ENCODE measurements around the gene FUZ.

Gene FUZ

DNA sequence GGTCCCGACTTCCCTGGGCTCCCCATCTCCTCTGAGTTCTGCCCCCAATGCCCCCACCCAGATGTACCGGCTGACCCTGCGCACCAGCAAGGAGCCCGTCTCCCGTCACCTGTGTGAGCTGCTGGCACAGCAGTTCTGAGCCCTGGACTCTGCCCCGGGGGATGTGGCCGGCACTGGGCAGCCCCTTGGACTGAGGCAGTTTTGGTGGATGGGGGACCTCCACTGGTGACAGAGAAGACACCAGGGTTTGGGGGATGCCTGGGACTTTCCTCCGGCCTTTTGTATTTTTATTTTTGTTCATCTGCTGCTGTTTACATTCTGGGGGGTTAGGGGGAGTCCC is 6.5 kb downstream of the FUZ start:
- DNase-seq = no peak

DNA sequence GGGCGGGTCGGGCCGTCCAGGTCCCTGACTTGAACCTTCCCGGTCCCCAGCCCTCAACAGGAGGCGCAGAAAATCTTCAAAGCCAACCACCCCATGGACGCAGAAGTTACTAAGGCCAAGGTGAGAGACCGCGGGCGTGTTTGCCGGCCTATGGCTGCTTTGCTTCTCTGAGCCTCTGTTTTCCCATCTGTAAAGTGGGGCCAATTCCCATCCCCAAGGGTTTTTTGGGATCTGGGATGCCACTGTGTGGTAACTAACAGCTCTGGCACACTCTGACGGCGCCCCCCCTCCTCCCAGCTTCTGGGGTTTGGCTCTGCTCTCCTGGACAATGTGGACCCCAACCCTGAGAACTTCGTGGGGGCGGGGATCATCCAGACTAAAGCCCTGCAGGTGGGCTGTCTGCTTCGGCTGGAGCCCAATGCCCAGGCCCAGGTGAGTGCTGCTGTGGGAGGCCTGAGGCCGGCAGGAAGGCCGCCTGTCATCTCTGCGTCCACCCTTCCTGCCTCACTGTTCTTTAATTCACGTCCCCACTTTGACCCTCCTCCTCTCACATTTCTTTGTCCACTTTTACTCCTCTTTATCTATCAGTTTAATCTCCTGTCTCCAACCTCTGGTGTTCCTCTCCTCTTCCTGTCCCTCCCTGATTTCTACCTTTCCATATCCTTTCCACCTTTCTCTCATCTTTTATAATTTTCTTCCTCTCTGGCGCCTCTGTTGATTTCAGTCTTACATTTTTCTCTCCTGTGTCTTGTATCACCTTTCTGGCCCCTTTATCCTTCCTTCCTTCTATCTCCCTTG is 7.1 kb downstream of the FUZ start:
- DNase-seq = no peak

DNA sequence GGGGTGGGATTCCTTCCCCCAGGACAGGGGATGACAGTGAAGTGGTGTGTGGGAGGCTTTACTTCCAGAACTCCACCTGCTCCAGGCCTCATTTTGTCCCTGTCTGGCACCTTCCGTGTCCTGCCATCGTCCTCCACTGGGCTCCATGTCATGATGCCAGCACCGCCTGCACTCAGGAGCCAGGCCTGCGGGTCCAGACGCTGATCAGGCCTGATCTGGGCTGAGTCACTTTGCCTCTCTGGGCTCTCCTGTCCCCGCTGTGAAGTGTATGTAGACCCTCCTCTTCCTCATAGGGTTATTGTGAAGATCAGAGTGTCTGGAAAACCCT is 9.6 kb downstream of the FUZ start:
- DNase-seq = no peak

- DNase-seq = no peak
These were observed 10.1 kb downstream of the FUZ start for GRCh38 chr19:49802836-49803528.

DNA sequence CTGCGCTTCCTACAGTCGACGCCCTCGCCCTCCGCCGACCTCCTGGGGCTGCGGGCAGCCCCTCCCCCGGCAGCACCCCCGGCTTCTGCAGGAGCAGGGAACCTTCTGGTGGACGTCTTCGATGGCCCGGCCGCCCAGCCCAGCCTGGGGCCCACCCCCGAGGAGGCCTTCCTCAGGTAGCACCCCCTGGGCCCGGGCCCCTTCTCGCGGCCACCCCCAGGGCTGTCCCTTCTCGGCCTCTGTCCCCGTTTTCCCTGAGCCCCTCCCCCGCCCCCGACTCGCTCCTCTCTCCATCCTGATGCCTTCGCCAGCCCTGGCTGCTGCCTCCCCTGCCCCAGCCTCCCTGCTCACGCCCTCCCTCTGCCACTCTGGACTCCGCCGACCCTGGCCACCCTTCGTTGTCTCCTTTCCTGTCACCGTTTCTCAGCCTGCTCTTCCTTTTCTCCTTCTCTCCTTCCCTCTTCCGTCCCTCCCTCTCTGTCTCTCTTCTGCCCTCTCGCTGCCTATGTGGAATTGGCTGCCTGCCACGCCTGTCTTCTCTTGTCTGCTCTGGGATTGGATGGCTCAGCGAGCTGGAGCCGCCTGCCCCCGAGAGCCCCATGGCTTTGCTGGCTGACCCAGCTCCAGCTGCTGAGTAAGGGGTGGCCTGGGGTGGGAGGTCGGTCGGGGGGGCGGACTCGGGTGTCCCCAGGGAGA is 11.0 kb downstream of the FUZ start:
- DNase-seq = no peak

- DNase-seq = no peak
These were observed 11.6 kb downstream of the FUZ start for GRCh38 chr19:49801401-49801888.

DNA sequence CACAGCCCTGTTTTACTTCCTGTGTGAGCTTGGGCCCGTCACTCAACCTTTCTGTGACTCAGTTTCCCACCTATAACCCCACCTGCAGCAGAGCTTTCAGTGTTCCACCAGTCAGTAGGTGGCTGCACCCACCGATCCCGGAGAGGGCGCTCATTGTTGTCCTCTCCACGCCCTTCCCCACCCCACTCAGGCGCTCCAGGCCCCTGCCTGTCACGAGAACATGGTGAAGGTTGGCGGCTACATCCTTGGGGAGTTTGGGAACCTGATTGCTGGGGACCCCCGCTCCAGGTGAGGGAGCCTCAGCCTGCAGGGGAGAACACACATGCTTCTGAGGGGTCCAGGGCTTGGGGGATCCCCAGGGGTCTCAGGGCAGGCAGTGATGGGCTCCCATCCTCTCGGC is 12.3 kb downstream of the FUZ start:
- DNase-seq = no peak

- DNase-seq = no peak
These were observed 13.2 kb downstream of the FUZ start for GRCh38 chr19:49799798-49800376.

- DNase-seq = no peak
These were observed 13.8 kb downstream of the FUZ start for GRCh38 chr19:49799271-49799797.

GRCh38 chr19:49798574-49798973 is 14.5 kb downstream of the FUZ start:
- DNase-seq = no peak

DNA sequence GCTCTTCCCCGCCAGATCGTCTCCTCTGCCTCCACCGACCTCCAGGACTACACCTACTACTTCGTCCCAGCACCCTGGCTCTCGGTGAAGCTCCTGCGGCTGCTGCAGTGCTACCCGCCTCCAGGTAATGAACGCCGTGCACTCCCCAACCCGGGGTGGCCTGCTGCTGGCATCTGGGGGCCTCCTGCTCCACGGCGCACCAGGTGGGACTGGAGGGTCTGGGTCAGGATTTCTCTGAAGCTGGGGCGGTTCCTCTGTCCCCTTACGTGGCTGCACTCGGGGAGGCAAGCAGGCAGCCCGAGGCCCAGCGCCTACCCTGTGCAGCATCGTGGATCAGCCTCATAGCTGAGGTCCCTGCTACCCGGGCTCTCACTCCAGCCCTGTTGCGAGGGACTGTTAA is 17.5 kb downstream of the FUZ start:
- DNase-seq = no peak

- DNase-seq = peak in 1 of 2 experiments; percentile 21
These were observed 19.6 kb downstream of the FUZ start for GRCh38 chr19:49793561-49793840.

GRCh38 chr19:49792829-49793560 is 20.1 kb downstream of the FUZ start:
- no peak for DNase-seq

DNA sequence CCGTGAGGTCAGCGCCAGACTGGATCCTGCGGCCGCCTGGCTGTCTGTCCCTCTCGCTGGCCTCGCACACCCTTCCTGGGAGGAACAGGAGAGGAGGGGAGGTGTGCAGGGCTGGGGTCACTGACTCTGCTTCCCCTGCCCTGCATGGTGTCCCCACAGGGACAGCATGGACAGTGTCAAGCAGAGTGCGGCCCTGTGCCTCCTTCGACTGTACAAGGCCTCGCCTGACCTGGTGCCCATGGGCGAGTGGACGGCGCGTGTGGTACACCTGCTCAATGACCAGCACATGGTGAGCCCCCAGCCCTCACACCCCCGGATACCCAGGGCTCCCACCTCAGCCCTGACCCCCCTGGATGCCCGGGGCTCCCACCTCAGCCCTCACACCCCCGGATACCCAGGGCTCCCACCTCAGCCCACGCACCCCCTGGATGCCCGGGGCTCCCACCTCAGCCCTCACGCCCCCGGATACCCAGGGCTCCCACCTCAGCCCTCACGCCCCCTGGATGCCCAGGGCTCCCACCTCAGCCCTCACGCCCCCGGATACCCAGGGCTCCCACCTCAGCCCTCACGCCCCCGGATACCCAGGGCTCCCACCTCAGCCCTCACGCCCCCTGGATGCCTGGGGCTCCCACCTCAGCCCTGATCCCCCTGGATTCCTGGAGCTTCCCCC is 21.2 kb downstream of the FUZ start:
- no peak for DNase-seq

GRCh38 chr19:49790866-49791265 is 22.2 kb downstream of the FUZ start:
- DNase-seq = no peak

GRCh38 chr19:49788857-49789256 is 24.2 kb downstream of the FUZ start:
- DNase-seq = no peak

GRCh38 chr19:49787746-49788145 is 25.3 kb downstream of the FUZ start:
- DNase-seq = no peak

DNA sequence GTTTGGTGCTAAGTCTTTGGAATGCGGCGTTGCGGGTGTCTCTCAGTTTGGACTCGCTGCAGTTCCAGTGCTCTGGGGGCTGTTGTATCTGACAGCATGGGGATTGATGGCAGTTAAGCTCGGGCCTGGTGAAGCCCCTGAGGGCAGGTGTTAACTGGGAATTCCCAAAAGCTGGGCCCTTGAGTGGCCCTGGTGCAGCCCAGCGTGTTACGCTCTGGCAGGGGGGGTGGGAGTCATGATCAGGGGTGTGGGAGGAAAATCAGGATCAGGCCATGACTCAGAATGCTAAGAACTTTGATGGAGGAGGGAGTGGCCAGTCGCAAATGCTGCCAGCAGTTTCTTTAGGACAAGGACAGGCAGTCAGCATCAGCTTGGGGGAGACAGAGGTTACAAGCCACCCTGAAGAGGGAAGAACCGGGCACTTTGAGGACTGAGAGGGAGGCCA is 26.7 kb downstream of the FUZ start:
- DNase-seq = no peak

DNA sequence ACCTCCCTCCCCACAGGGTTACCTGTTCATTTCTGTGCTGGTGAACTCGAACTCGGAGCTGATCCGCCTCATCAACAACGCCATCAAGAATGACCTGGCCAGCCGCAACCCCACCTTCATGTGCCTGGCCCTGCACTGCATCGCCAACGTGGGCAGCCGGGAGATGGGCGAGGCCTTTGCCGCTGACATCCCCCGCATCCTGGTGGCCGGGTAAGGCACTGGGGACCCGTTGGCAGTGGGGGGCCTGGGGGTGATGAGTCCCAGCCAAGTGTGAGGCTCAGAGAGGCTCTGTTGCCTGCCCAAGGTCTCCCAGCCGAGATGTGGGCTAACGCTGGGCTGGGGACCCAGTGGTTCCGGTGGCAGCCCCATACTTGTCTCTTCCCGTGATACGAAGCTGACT is 30.6 kb downstream of the FUZ start:
- DNase-seq = no peak

DNA sequence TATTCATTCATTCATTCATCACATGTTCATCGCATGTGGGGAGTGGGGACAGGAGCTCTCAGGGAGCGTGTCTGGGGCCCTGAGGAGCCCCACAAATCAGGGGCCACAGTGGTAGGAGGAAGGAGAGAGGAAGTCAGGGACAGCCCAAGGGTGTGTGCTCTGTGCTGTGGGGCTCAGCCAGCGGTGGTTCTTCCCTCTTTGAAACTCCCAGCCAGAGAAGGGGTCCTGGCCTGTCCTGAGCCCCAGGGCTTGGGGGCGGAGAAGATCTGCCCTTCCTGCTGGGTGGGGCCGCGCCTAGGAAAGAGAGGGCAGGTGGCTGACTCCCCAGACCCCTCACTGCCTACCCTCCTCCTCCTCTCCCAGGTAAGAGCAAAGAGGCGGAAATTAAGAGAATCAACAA is 31.7 kb downstream of the FUZ start:
- no peak for DNase-seq

DNA sequence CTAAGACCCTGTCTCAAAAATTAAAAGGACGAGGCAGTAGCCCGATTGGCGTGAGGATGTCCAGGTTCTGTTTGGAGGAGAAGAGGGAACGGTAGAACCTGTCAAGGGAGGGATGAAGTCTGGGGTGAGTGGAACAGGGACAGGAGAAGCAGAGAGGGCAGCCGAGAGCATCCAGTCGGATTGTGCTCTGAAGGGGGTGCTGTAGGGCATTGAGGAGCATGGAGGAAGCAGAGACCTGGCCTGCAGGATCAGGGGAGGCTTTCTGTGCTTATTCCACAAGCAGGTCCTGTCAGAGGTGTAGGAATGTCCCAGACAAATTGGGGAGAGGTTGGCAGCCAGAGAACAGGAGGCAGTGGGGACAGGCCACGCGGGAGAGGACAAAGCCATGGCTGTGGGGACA is 32.2 kb downstream of the FUZ start:
- DNase-seq = no peak
